SK-N-SH (cell line): ENCODE data around the gene GPR15LG. TPM values are rescaled to one million over a fixed set of nuclear protein-coding genes. Genes with fewer than 3 reads are reported as not detected.

Experiments
- CTCF ChIA-PET: fragments of 300-600, 350-600 bp; formaldehyde crosslinking; extraction: SDS; loops from one replicate; lab custom pipeline; 2021; lab: Yijun Ruan, JAX
- POLR2A ChIA-PET: fragments of 350-600 bp; sonication (Branson Sonifier 250); formaldehyde crosslinking; extraction: SDS; loops from one replicate; lab custom pipeline; 2020; ENCODE audit warnings: antibody characterized with exemption, inconsistent platforms; lab: Yijun Ruan, JAX
- DNase-seq: peaks from one replicate; pipeline ENCODE4 v3.0.0; 2012
- H2AFZ ChIP-seq: fragments of 200-600 bp; sonication (generic); 2 replicates; pipeline ENCODE4 v1.8.1; 2016; ENCODE audit warnings: antibody characterized with exemption, mild to moderate bottlenecking, low read depth
- H3F3A ChIP-seq: fragments of 200-600 bp; sonication (generic); replicated peaks from 2 replicates; pipeline ENCODE3; 2016; ENCODE audit warnings: antibody characterized with exemption, mild to moderate bottlenecking; ENCODE audit not compliant: insufficient read depth
- H3K27ac ChIP-seq, 2 experiments: fragments of 200-500 bp in 1 of 2; fragments of 200-600 bp in 1 of 2; sonication (Bioruptor generic) in 1 of 2; sonication (generic), shearing (Covaris generic) in 1 of 2; 2 replicates each; pipeline versions ENCODE4 v1.5.1 to v1.6.1; 2014 to 2016; ENCODE audit warnings: low read depth in 2 of 2, inconsistent platforms in 1 of 2, low read length in 1 of 2, mild to moderate bottlenecking in 1 of 2, mixed read lengths in 1 of 2
- H3K27me3 ChIP-seq: fragments of 200-600 bp; sonication (generic), shearing (Covaris generic); 2 replicates; pipeline ENCODE4 v1.6.1; 2016; ENCODE audit warnings: mixed run types; ENCODE audit not compliant: insufficient read depth
- H3K36me3 ChIP-seq, 2 experiments: fragments of 200-500 bp in 1 of 2; fragments of 200-600 bp in 1 of 2; sonication (Bioruptor generic) in 1 of 2; sonication (generic) in 1 of 2; replicated peaks in 1 of 2; 2 replicates each; pipeline versions ENCODE3 to v1.5.1; 2014 to 2016; ENCODE audit warnings: low read length in 1 of 2, mild to moderate bottlenecking in 1 of 2; ENCODE audit not compliant: insufficient read depth in 2 of 2, control insufficient read depth in 1 of 2
- H3K4me1 ChIP-seq, 2 experiments: fragments of 200-500 bp in 1 of 2; fragments of 200-600 bp in 1 of 2; sonication (Bioruptor generic) in 1 of 2; sonication (generic), shearing (Covaris generic) in 1 of 2; 2 replicates each; pipeline versions ENCODE4 v1.5.1 to v1.6.1; 2014 to 2016; ENCODE audit warnings: low read depth in 1 of 2, low read length in 1 of 2, mixed run types in 1 of 2; ENCODE audit not compliant: insufficient read depth in 2 of 2, control insufficient read depth in 1 of 2
- H3K4me2 ChIP-seq: fragments of 200-600 bp; sonication (generic), shearing (Covaris generic); 2 replicates; pipeline ENCODE4 v1.6.1; 2017; ENCODE audit warnings: mixed run types
- H3K4me3 ChIP-seq, 2 experiments: fragments of 200-500 bp in 1 of 2; fragments of 200-600 bp in 1 of 2; sonication (Bioruptor generic) in 1 of 2; sonication (generic), shearing (Covaris generic) in 1 of 2; 2 replicates each; pipeline versions ENCODE4 v1.5.1 to v1.8.1; 2014 to 2016; ENCODE audit warnings: low read depth in 2 of 2, inconsistent platforms in 1 of 2, low read length in 1 of 2, mild to moderate bottlenecking in 1 of 2, mixed read lengths in 1 of 2, moderate library complexity in 1 of 2
- H3K79me2 ChIP-seq: fragments of 200-600 bp; sonication (generic); 2 replicates; pipeline ENCODE4 v1.8.1; 2017; ENCODE audit warnings: mild to moderate bottlenecking; ENCODE audit not compliant: insufficient read depth
- H3K9ac ChIP-seq: fragments of 200-600 bp; sonication (generic); 2 replicates; pipeline ENCODE4 v1.6.1; 2017; ENCODE audit warnings: mixed run types
- H3K9me2 ChIP-seq: fragments of 200-600 bp; sonication (generic); 2 replicates; pipeline ENCODE4 v1.6.1; 2017; ENCODE audit warnings: mixed run types
- H3K9me3 ChIP-seq: fragments of 200-600 bp; sonication (generic); 2 replicates; pipeline ENCODE4 v1.6.1; 2017; ENCODE audit warnings: mixed run types, mild to moderate bottlenecking, moderate library complexity
- H4K20me1 ChIP-seq: fragments of 200-600 bp; sonication (generic); 2 replicates; pipeline ENCODE4 v1.6.1; 2017; ENCODE audit warnings: mild to moderate bottlenecking, mixed run types; ENCODE audit not compliant: insufficient read depth
- CHD2 ChIP-seq: fragments of 150-350 bp; IDR thresholded peaks from 2 replicates; pipeline ENCODE4 v1.6.1; 2018; ENCODE audit warnings: low read length; ENCODE audit not compliant: partially characterized antibody
- ELF1 ChIP-seq: IDR thresholded peaks from 2 replicates; pipeline ENCODE4 v1.4.0; 2012
- EP300 ChIP-seq, 2 experiments: IDR thresholded peaks; 2 replicates each; pipeline versions ENCODE4 v1.4.0 to v1.6.1; 2012; ENCODE audit warnings: borderline replicate concordance in 1 of 2, low read depth in 1 of 2, low read length in 1 of 2
- FOSL2 ChIP-seq: IDR thresholded peaks from 2 replicates; pipeline ENCODE4 v1.4.0; 2012; ENCODE audit warnings: low read depth, mild to moderate bottlenecking, moderate library complexity, borderline replicate concordance
- GABPA ChIP-seq: IDR thresholded peaks from 2 replicates; pipeline ENCODE4 v1.4.0; 2012; ENCODE audit warnings: low read depth, mild to moderate bottlenecking
- JUND ChIP-seq: IDR thresholded peaks from 2 replicates; pipeline ENCODE4 v1.4.0; 2012
- MEF2A ChIP-seq: IDR thresholded peaks from 2 replicates; pipeline ENCODE4 v1.4.0; 2012; ENCODE audit warnings: low read depth, borderline replicate concordance
- MXI1 ChIP-seq: IDR thresholded peaks from 2 replicates; pipeline ENCODE4 v1.6.1; 2012; ENCODE audit warnings: mild to moderate bottlenecking, low read depth, low read length, improper control_type of control experiment
- NFIC ChIP-seq: IDR thresholded peaks from 2 replicates; pipeline ENCODE4 v1.4.0; 2012; ENCODE audit warnings: borderline replicate concordance
- NRF1 ChIP-seq: IDR thresholded peaks from 2 replicates; pipeline ENCODE4 v1.6.1; 2012; ENCODE audit warnings: low read depth, mild to moderate bottlenecking, low read length
- RXRA ChIP-seq: IDR thresholded peaks from 2 replicates; pipeline ENCODE4 v1.4.0; 2012; ENCODE audit warnings: low read depth, mild to moderate bottlenecking, borderline replicate concordance
- SIN3A ChIP-seq: IDR thresholded peaks from 2 replicates; pipeline ENCODE4 v1.6.1; 2012; ENCODE audit warnings: low read depth, mild to moderate bottlenecking, low read length, moderate library complexity, borderline replicate concordance
- SMC3 ChIP-seq: IDR thresholded peaks from 2 replicates; pipeline ENCODE4 v1.6.1; 2012; ENCODE audit warnings: low read depth, low read length, improper control_type of control experiment
- TAF1 ChIP-seq: IDR thresholded peaks from 2 replicates; pipeline ENCODE4 v1.6.1; 2012; ENCODE audit warnings: low read depth, mild to moderate bottlenecking, low read length, moderate library complexity, borderline replicate concordance
- TEAD4 ChIP-seq: IDR thresholded peaks from 2 replicates; pipeline ENCODE4 v1.4.0; 2012; ENCODE audit warnings: mild to moderate bottlenecking, borderline replicate concordance; ENCODE audit not compliant: insufficient read depth
- YY1 ChIP-seq: IDR thresholded peaks from 2 replicates; pipeline ENCODE4 v1.4.0; 2012; ENCODE audit warnings: low read depth, mild to moderate bottlenecking
- WGBS: methylation state at CpG from one replicate; pipeline ENCODE4 v1.1.6; 2017; ENCODE audit warnings: low lambda C conversion rate; 5-methylcytosine and 5-hydroxymethylcytosine counted together
- polyA plus RNA-seq, 3 experiments: library from polyadenylated mRNA; depleted of rRNA; stranded (reverse); fragments of >200 nt; gene quantifications; 2 replicates each; pipeline ENCODE4 v1.2.3, GENCODE V29; 2012
- TF ChIP-seq, protein P1 (sequence below): IDR thresholded peaks from 2 replicates; pipeline ENCODE4; 2012
- TF ChIP-seq, protein P2 (sequence below): IDR thresholded peaks from 2 replicates; pipeline ENCODE4 v1.4.0; 2012; ENCODE audit warnings: low read depth, borderline replicate concordance
- TF ChIP-seq, protein P3 (sequence below): IDR thresholded peaks from 2 replicates; pipeline ENCODE4 v1.4.0; 2012; ENCODE audit warnings: low read depth
- TF ChIP-seq, protein P4 (sequence below): fragments of 200-600 bp; sonication (generic); IDR thresholded peaks from 2 replicates; pipeline ENCODE4 v1.6.1; 2017; ENCODE audit warnings: antibody characterized with exemption, mild to moderate bottlenecking, moderate library complexity
- TF ChIP-seq, protein P5 (sequence below): fragments of 150-350 bp; IDR thresholded peaks from 2 replicates; pipeline ENCODE4 v1.6.1; 2016; ENCODE audit warnings: mild to moderate bottlenecking, low read depth, low read length
- TF ChIP-seq, protein P6 (sequence below): IDR thresholded peaks from 2 replicates; pipeline ENCODE4 v1.4.0; 2012; ENCODE audit warnings: low read depth, borderline replicate concordance

The GPR15LG gene
- polyA plus RNA-seq, 1 of the 3 experiments (the other 2 are of a cell fraction): not detected

DNA sequence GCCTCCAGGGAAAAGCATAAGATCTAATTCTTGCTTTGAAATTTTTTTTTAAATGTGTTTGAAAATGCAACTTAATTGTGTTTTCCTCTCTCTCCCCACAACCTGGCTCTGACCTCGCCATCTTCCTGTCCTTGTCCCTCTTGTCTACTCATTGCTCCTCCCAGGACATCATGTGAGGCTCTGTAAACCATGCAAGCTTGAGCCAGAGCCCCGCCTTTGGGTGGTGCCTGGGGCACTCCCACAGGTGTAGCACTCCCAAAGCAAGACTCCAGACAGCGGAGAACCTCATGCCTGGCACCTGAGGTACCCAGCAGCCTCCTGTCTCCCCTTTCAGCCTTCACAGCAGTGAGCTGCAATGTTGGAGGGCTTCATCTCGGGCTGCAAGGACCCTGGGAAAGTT, 10.9 kb downstream of the GPR15LG start:
- no peak for DNase-seq
- Histone ChIP-seq H3K36me3 (no peaks in the 10 kb centered on the region), H3K4me3 (no peak overlapping the region), H4K20me1 (no peaks in the 10 kb centered on the region), H3K9me2 (no peaks in the 10 kb centered on the region), H3K27ac (no peak overlapping the region)
- CTCF ChIA-PET: interaction anchor here (1.4 kb wide), 1 partner anchor 36 kb away, joined by 3 read pairs; no protein-coding TSS in a partner anchor
- no peak for TF ChIP-seq MEF2A
- TF ChIP-seq TAF1: no peak
- TF ChIP-seq, protein P1, sequence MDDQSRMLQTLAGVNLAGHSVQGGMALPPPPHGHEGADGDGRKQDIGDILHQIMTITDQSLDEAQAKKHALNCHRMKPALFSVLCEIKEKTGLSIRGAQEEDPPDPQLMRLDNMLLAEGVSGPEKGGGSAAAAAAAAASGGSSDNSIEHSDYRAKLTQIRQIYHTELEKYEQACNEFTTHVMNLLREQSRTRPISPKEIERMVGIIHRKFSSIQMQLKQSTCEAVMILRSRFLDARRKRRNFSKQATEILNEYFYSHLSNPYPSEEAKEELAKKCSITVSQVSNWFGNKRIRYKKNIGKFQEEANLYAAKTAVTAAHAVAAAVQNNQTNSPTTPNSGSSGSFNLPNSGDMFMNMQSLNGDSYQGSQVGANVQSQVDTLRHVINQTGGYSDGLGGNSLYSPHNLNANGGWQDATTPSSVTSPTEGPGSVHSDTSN: no peak
- no peak for TF ChIP-seq SMC3
- no peak for TF ChIP-seq EP300 (IDR thresholded peaks at IDR 0.05; ENCODE audit: borderline replicate concordance in 1 of 2, low read depth in 1 of 2, low read length in 1 of 2)
- no peak for TF ChIP-seq ELF1
- no peak for TF ChIP-seq YY1
- no peak for TF ChIP-seq GABPA
- no peak for TF ChIP-seq SIN3A
- TF ChIP-seq FOSL2: no peak
- no peak for TF ChIP-seq CHD2
- no peak for TF ChIP-seq TEAD4
- TF ChIP-seq, protein P2, sequence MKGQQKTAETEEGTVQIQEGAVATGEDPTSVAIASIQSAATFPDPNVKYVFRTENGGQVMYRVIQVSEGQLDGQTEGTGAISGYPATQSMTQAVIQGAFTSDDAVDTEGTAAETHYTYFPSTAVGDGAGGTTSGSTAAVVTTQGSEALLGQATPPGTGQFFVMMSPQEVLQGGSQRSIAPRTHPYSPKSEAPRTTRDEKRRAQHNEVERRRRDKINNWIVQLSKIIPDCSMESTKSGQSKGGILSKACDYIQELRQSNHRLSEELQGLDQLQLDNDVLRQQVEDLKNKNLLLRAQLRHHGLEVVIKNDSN: no peak
- no peak for TF ChIP-seq JUND
- TF ChIP-seq, all 33 proteins: peak for 0
- Histone ChIP-seq H3K27me3 (no peaks in the 10 kb centered on the region), H3K9ac (no peak overlapping the region), H3K9me3 (no peaks in the 10 kb centered on the region), H3F3A (no peaks in the 10 kb centered on the region), H3K4me2 (no peak overlapping the region), H3K79me2 (no peaks in the 10 kb centered on the region), H3K4me1 (peaks cover 0 to 3% of the 10 kb centered on the region in 2 experiments; a peak in 1 of 4 replicates), H2AFZ (no peak overlapping the region)
- WGBS: 17% methylated on average over 4 of the region's 4 CpGs
- POLR2A ChIA-PET: no interaction called here

DNA sequence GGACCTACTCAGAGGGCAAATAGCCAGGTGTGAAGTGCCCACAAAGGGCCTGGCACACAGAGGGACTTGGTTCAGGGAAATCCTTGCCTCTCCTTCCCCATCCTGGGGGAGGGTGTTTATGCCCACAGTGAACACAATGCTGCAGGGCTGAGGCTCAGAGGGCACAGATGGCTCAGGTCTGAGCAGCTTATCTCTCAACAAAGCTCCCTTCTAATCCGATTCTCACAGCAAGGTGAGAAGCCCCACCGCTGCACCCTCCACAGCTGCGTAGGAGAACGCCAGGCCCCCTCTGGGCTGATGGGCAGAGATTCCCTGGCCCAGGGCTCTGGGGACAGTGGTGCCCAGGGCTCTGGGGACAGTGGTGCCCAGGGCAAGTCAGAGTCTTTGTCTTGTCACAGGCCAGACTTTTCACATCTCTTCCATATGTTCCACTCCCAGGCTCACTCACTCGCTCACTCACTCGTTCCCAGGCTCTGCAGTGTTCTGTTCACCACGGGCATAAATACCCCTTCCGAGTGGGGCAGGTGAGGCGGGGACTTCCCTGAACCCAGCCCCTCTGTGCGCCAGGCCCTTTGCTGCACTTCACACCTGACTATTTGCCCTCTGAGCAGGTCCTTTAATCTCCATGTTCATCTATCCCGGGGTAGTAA, 12.1 kb downstream of the GPR15LG start:
- CTCF ChIA-PET: interaction anchor here (1.4 to 1.5 kb wide), 2 partner anchors 20 to 38 kb away, joined by 3 read pairs; no protein-coding TSS in a partner anchor
- TF ChIP-seq, protein P3, sequence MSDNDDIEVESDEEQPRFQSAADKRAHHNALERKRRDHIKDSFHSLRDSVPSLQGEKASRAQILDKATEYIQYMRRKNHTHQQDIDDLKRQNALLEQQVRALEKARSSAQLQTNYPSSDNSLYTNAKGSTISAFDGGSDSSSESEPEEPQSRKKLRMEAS: no peak
- TF ChIP-seq RXRA: no peak
- TF ChIP-seq, protein P4, sequence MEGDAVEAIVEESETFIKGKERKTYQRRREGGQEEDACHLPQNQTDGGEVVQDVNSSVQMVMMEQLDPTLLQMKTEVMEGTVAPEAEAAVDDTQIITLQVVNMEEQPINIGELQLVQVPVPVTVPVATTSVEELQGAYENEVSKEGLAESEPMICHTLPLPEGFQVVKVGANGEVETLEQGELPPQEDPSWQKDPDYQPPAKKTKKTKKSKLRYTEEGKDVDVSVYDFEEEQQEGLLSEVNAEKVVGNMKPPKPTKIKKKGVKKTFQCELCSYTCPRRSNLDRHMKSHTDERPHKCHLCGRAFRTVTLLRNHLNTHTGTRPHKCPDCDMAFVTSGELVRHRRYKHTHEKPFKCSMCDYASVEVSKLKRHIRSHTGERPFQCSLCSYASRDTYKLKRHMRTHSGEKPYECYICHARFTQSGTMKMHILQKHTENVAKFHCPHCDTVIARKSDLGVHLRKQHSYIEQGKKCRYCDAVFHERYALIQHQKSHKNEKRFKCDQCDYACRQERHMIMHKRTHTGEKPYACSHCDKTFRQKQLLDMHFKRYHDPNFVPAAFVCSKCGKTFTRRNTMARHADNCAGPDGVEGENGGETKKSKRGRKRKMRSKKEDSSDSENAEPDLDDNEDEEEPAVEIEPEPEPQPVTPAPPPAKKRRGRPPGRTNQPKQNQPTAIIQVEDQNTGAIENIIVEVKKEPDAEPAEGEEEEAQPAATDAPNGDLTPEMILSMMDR: no peak
- TF ChIP-seq, protein P5, sequence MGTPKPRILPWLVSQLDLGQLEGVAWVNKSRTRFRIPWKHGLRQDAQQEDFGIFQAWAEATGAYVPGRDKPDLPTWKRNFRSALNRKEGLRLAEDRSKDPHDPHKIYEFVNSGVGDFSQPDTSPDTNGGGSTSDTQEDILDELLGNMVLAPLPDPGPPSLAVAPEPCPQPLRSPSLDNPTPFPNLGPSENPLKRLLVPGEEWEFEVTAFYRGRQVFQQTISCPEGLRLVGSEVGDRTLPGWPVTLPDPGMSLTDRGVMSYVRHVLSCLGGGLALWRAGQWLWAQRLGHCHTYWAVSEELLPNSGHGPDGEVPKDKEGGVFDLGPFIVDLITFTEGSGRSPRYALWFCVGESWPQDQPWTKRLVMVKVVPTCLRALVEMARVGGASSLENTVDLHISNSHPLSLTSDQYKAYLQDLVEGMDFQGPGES: no peak
- TF ChIP-seq NFIC: no peak
- TF ChIP-seq MXI1: no peak
- no peak for TF ChIP-seq SMC3
- TF ChIP-seq NRF1: no peak
- TF ChIP-seq, protein P6, sequence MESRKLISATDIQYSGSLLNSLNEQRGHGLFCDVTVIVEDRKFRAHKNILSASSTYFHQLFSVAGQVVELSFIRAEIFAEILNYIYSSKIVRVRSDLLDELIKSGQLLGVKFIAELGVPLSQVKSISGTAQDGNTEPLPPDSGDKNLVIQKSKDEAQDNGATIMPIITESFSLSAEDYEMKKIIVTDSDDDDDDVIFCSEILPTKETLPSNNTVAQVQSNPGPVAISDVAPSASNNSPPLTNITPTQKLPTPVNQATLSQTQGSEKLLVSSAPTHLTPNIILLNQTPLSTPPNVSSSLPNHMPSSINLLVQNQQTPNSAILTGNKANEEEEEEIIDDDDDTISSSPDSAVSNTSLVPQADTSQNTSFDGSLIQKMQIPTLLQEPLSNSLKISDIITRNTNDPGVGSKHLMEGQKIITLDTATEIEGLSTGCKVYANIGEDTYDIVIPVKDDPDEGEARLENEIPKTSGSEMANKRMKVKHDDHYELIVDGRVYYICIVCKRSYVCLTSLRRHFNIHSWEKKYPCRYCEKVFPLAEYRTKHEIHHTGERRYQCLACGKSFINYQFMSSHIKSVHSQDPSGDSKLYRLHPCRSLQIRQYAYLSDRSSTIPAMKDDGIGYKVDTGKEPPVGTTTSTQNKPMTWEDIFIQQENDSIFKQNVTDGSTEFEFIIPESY: no peak

More for the DNA sequence above, 12.1 kb downstream of the GPR15LG start:
- POLR2A ChIA-PET: interaction anchor here (0.8 kb wide), 1 partner anchor 9 kb away, joined by 3 read pairs; no protein-coding TSS in a partner anchor
- no peaks in the 10 kb centered on the region for H3K79me2 ChIP-seq
- H3K4me1 ChIP-seq: peaks cover 0 to 3% of the 10 kb centered on the region in 2 experiments; a peak in 1 of 4 replicates
- no peak overlapping the region for H3K27ac ChIP-seq
- no peaks in the 10 kb centered on the region for H3F3A ChIP-seq
- H3K4me3 ChIP-seq: no peak overlapping the region
- H3K27me3 ChIP-seq: no peaks in the 10 kb centered on the region
- H3K36me3 ChIP-seq: no peaks in the 10 kb centered on the region
- DNase-seq: no peak
- no peaks in the 10 kb centered on the region for H4K20me1 ChIP-seq
- H2AFZ ChIP-seq: no peak overlapping the region
- H3K4me2 ChIP-seq: no peak overlapping the region
- no peaks in the 10 kb centered on the region for H3K9me2 ChIP-seq
- H3K9ac ChIP-seq: no peak overlapping the region
- WGBS: 28% methylated on average over 11 of the region's 11 CpGs
- H3K9me3 ChIP-seq: no peaks in the 10 kb centered on the region
